ENCODE measurements around the gene STAT6.

Gene STAT6, protein sequence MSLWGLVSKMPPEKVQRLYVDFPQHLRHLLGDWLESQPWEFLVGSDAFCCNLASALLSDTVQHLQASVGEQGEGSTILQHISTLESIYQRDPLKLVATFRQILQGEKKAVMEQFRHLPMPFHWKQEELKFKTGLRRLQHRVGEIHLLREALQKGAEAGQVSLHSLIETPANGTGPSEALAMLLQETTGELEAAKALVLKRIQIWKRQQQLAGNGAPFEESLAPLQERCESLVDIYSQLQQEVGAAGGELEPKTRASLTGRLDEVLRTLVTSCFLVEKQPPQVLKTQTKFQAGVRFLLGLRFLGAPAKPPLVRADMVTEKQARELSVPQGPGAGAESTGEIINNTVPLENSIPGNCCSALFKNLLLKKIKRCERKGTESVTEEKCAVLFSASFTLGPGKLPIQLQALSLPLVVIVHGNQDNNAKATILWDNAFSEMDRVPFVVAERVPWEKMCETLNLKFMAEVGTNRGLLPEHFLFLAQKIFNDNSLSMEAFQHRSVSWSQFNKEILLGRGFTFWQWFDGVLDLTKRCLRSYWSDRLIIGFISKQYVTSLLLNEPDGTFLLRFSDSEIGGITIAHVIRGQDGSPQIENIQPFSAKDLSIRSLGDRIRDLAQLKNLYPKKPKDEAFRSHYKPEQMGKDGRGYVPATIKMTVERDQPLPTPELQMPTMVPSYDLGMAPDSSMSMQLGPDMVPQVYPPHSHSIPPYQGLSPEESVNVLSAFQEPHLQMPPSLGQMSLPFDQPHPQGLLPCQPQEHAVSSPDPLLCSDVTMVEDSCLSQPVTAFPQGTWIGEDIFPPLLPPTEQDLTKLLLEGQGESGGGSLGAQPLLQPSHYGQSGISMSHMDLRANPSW

GRCh38 chr12:57111031-57111734, at the start of gene STAT6:
Gene STAT6, minus strand, starts transcription at chr12:57111362. Its CDS starts 3,084 bp downstream, at chr12:57108278.
- DNase-seq (ENCODE audit: low spot score): no peak

DNA sequence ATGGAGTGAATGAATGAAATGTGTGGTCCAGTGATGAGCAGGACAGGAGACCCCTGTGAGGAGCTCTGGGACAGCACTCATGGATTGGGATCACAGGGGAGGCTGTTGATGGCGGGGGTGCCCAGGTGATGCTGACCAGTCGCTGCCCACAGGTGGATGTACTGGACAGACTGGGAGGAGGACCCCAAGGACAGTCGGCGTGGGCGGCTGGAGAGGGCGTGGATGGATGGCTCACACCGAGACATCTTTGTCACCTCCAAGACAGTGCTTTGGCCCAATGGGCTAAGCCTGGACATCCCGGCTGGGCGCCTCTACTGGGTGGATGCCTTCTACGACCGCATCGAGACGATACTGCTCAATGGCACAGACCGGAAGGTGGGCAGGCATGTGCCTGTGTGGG, 49.6 kb upstream of the STAT6 start:
- DNase-seq (ENCODE audit: low spot score): no peak

GRCh38 chr12:57160040-57160439, 48.9 kb upstream of the STAT6 start:
- no peak for DNase-seq (ENCODE audit: low spot score)

DNA sequence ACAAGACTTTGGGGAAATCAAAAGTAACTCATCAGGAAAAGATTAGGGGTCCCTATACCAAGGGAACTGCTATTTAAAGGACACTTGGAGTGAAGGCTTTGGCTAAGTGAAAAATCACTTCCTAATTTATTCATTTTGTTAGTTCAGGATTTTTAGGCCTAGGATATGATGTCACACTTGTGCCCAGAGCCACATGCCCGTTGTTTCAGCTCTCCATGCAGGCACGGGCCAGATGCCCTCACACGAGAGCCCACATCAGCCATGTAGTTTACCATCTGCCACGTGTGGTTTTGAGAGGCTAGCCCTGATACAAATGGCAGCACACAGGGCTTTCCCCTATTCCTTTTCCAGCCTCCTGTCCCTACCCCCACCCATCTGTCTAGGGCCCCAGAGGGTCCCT, 48.1 kb upstream of the STAT6 start:
- DNase-seq (ENCODE audit: low spot score): no peak

GRCh38 chr12:57158665-57159064, 47.5 kb upstream of the STAT6 start:
- no peak for DNase-seq (ENCODE audit: low spot score)

- DNase-seq (ENCODE audit: low spot score): no peak
Measured at GRCh38 chr12:57158186-57158585, 47.0 kb upstream of the STAT6 start.

GRCh38 chr12:57157588-57158173, 46.5 kb upstream of the STAT6 start:
- DNase-seq (ENCODE audit: low spot score): no peak

GRCh38 chr12:57156701-57157403, 45.7 kb upstream of the STAT6 start:
- DNase-seq (ENCODE audit: low spot score): no peak

- no peak for DNase-seq (ENCODE audit: low spot score)
Measured at GRCh38 chr12:57154804-57155434, 43.8 kb upstream of the STAT6 start.

GRCh38 chr12:57154076-57154475, 42.9 kb upstream of the STAT6 start:
- no peak for DNase-seq (ENCODE audit: low spot score)

DNA sequence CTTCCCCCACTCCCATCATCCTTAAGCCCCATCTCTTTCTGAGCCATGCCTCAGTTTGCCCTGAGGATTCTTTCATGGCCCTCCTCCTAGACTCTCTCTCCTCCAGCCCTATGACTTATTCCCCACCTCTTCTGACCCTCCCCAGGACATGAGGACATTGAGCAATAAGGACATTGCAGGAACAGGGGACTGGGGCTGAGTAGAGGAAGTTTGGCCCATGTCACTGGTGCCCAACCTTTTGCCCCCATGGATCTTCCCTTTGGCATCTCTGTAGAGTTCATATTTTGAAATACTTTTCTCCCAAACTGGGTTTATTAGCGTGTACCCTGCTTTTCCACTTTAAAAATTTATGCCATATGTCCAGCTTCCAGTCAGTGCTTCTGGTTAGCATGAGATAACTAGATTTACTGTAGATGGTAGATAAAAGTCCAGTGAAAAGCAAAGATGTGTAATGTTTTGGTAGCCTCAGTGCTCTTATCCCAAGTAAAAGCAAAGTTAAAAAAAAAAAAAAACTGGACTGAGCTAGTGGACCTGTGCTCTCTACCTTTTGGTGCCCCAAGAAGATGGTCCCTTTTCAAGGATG, 42.3 kb upstream of the STAT6 start:
- no peak for DNase-seq (ENCODE audit: low spot score)

GRCh38 chr12:57152639-57153038, 41.5 kb upstream of the STAT6 start:
- no peak for DNase-seq (ENCODE audit: low spot score)

DNA sequence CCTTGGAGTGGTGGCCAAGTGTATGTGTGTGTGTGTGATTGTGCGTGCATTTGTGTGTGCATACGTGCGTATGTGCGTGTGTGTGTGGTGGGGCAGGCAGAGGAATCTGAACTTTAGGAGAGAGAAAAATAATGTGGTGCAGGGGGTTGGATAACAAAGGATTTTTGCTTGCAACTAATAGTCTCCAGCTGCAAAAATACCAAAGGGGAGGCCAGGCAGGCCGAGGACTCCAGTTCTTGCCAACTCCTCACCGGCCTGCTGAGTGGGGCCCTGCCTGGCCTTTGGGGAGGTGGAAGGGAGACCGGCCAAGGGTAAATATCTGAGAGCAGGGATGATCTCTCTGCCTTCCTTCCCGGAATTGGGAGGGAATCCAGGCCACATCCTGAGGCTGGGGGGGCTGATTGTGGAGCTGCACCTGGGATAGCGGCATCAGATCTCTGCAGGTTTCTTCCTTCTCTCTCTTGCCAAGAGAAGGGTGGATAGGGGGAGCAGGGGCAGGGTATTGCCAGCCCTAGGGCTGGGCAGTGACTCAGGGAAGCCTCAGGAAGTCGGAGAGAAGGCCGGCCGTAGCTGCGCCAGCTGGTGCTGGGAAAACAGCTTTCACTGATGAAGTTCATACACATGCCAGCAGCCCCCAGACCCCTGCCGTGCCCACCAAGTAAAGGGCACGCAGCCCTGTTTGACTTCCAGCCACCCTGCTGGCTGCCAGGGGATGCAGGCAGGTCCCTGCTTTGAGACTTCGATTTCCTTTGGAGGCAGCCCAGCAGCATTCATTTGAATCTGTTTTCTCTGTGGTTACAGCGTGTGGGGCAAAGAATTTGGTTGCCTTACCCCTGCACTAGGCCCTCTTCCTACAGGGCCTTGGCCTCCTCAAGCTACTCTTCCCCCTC, 40.8 kb upstream of the STAT6 start:
- no peak for DNase-seq (ENCODE audit: low spot score)

- DNase-seq (ENCODE audit: low spot score): no peak
Measured at GRCh38 chr12:57150400-57151000, 39.3 kb upstream of the STAT6 start.

DNA sequence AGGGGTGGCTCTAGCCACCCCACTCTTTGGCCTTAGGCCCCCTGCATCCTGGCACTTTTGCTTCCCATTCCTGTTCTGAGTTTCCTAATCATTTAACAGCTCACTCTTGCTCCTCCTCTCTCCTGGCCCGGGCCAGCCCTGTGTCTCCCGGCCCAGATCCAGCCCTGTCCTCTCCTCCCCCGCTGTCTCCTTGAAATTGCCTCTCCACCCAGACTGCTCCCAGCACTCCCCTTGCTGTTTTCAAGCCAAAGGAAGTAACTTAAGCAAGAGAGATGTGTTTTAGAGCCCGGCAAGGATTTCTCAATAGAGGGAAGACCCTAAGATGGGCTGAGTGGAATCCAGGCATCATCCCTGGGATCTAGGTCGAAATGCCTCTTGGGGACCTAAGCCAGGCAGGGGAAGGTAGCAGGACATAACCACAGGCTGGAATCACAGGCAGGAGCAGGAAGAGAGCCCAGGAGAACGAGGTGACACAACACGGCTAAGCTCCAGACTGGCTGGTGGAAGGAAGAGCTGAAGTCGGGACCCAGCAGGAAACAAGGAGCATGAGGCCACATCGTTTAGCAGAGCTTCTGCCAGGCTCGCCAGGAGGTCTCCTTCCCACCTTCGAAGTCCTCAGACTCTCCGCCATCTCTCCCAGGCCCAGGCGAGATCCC, 38.2 kb upstream of the STAT6 start:
- DNase-seq (ENCODE audit: low spot score): no peak

DNA sequence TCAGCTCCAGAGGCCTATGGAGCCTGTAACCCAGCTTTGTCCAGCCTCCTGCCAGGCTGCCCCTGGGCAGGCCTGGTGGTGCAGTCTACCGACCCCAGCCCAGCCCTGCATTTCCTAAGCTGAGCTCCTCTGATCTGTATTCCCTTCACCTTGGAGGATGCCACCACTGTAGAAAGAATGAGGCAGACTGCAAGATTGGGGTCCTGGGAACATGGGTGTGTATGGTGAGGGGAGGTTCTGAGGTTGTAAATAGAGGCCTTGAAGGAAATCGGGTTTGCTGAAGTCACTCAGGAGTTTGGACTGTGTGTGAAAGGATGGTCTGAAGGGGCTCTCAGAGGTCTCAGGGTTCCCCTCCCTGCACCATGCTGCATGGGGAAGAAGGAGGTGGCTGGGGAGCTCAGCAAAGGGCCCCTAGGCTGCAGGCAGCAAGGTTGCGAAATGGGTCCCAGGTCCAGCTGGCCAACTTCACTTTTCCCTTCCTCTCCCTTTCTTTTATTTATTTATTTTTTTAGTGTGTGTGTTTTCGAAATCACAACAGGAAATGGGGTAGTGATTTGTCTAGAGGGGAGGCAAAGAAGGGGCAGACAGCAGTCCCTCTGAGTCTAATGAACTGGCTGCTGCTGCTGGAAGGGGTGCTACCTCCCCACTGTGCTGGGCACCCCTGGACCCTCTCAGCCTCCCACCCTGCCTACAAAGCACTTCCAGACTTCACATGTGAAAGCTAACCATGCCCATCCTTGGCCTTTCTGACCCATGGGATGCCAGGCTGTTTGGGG, 37.5 kb upstream of the STAT6 start:
- peak; percentile 46 for DNase-seq (ENCODE audit: low spot score)

- DNase-seq (ENCODE audit: low spot score): peak; percentile 79
Measured at GRCh38 chr12:57146961-57147944, 36.1 kb upstream of the STAT6 start, which contains the start of gene LRP1-AS. Gene LRP1-AS, minus strand, starts transcription at chr12:57147619.

Data from HuH-7 (cell line).